ENCODE results near the gene KCNK2. TPM values are rescaled to one million over a fixed set of nuclear protein-coding genes. Genes with fewer than 3 reads are reported as not detected.

The KCNK2 gene
- total and polyA plus RNA-seq, 2 experiments from 2014 or later = 0.07 to 0.24 TPM

GRCh38 chr1:215106067-215106466 is 23.5 kb downstream of the KCNK2 start (continued):
- no peak for TF ChIP-seq ETS1 (IDR thresholded peaks at IDR 0.05)

- peaks cover 1% of the 10 kb centered on the region; the same call in 2 of the 3 replicates for H3K4me1 Mint-ChIP-seq
- Histone ChIP-seq H3K9me2 (ENCODE audit: insufficient read depth) (no peaks in the 10 kb centered on the region), H3K27me3 (ENCODE audit: insufficient read depth) (no peaks in the 10 kb centered on the region), H4K20me1 (replicated peaks; ENCODE audit: insufficient read depth) (no peaks in the 10 kb centered on the region), H3K79me2 (replicated peaks; ENCODE audit: insufficient read depth) (no peaks in the 10 kb centered on the region), H3K4me2 (no peak overlapping the region), H3K4me1 (ENCODE audit: insufficient read depth) (no peaks in the 10 kb centered on the region), H3K36me3 (ENCODE audit: insufficient read depth) (no peaks in the 10 kb centered on the region), H3K4me3 (no peak overlapping the region), H3F3A (replicated peaks; ENCODE audit: low read depth) (no peaks in the 10 kb centered on the region), H2AFZ (no peak overlapping the region), H3K27ac (ENCODE audit: low read depth) (no peak overlapping the region)
- DNase-seq (ENCODE audit: low spot score) = no peak
- H3K27ac Mint-ChIP-seq = no peak overlapping the region
- no peak overlapping the region for H3K4me3 Mint-ChIP-seq
- peaks cover 10% of the 10 kb centered on the region; the same call in 2 of the 3 replicates for H3K9me3 Mint-ChIP-seq
- no peak for ATAC-seq
- H3K36me3 Mint-ChIP-seq (ENCODE audit: low read depth) = no peaks in the 10 kb centered on the region
- peaks cover 1% of the 10 kb centered on the region for H3K27me3 Mint-ChIP-seq (ENCODE audit: insufficient read depth, low read depth, poor library complexity)
- TF ChIP-seq ETS1 (IDR thresholded peaks at IDR 0.05) (no peak), CTCF (conservative IDR thresholded peaks at IDR 0.05; ENCODE audit: low read depth in 2 of 2) (no peak), EZH2phosphoT487 (IDR thresholded peaks at IDR 0.05; ENCODE audit: unreplicated experiment) (no peak), ZNF114 (CRISPR knock-in tag; IDR thresholded peaks at IDR 0.05) (no peak), NANOG (IDR thresholded peaks at IDR 0.05; ENCODE audit: borderline replicate concordance) (no peak), REST (IDR thresholded peaks at IDR 0.05; ENCODE audit: unreplicated experiment) (no peak), JUNB (IDR thresholded peaks at IDR 0.05; ENCODE audit: unreplicated experiment) (no peak), ZNF462 (CRISPR knock-in tag; IDR thresholded peaks at IDR 0.05) (no peak), EZH2 (IDR thresholded peaks at IDR 0.05; ENCODE audit: low read depth, unreplicated experiment) (no peak), STAT1 (IDR thresholded peaks at IDR 0.05; ENCODE audit: unreplicated experiment) (no peak), ZNF331 (CRISPR knock-in tag; IDR thresholded peaks at IDR 0.05; ENCODE audit: low read depth) (no peak), CREB1 (CRISPR knock-in tag; IDR thresholded peaks at IDR 0.05; ENCODE audit: low read depth) (no peak)
Observed at GRCh38 chr1:215109171-215109570, 26.6 kb downstream of the KCNK2 start.

Measured in GM23338 (cell line).